HG03025 (cell line): Measurements from ENCODE around the gene LRP5.
"Not testable (repeated sequence)": the region's sequence is repeated elsewhere in the genome, so short reads cannot be mapped to it uniquely, and the experiment has no call there.

Experiments
- ATAC-seq: cut with Tn5 transposase; IDR thresholded peaks from one replicate; pipeline ENCODE4 v1.9.1; 2021; ENCODE audit warnings: mild to moderate bottlenecking, moderate library complexity; ENCODE audit not compliant: unreplicated experiment, low FRiP score

Gene LRP5

DNA sequence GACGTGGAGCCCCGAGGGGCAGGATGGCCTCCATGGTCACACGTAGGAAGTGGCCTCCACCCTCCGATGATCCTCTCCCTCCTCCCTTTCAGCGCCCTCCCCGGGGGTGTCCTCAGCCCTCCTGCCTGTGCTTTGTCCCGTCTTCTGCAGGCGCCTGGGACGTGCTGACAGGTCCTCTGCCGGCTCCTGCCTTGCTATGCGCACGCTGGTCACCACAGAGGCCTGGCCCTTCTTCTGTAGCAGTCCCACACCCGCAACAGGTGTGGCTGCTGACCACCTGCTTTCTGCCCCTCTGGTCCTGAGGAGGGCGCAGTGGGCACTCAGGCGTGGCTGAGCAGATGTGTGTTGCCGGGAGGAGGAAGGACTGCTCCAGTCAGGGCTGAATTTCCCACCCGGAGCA lies 120.5 kb downstream of the LRP5 start:
- ATAC-seq = no peak

- ATAC-seq = no peak
Measured at GRCh38 chr11:68433541-68433940, 121.2 kb downstream of the LRP5 start.

- ATAC-seq = not testable (repeated sequence)
Measured at GRCh38 chr11:68434159-68434558, 121.8 kb downstream of the LRP5 start.

DNA sequence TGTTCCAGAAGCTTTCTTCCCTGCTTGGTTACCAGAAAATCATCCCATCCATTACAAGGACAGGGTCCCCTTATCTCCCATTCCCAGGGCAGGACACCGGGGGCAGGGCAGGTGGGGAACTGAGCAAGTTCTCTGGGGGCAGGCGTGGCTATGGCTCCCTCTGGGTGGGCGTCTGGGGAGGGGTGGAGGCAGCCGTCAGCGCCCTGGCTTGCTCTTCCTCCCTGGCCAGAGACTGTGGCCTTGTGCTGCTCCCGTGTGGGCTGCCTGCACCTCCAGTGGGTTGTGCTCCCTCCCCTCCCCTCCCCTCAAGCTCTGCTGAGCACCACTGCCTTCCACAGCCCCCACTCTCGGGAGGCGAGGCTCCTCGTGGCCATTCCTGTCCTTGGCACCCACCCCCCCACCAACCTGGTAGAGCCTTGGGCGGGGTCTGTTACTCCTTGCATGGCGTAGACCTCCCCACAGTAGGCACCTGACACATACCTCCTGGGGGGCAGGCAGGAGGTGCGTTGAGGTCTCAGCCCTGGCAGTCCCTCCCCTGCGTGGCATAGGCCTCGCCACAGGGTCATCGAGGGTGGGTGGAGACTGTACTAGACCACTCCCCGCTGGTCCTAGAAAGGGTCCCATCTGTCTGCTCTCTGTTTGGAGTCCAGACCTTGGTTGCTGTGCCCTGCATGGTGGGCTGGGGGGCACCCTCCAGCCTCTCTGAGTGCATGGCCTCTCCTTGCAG lies 123.9 kb downstream of the LRP5 start:
- no peak for ATAC-seq

DNA sequence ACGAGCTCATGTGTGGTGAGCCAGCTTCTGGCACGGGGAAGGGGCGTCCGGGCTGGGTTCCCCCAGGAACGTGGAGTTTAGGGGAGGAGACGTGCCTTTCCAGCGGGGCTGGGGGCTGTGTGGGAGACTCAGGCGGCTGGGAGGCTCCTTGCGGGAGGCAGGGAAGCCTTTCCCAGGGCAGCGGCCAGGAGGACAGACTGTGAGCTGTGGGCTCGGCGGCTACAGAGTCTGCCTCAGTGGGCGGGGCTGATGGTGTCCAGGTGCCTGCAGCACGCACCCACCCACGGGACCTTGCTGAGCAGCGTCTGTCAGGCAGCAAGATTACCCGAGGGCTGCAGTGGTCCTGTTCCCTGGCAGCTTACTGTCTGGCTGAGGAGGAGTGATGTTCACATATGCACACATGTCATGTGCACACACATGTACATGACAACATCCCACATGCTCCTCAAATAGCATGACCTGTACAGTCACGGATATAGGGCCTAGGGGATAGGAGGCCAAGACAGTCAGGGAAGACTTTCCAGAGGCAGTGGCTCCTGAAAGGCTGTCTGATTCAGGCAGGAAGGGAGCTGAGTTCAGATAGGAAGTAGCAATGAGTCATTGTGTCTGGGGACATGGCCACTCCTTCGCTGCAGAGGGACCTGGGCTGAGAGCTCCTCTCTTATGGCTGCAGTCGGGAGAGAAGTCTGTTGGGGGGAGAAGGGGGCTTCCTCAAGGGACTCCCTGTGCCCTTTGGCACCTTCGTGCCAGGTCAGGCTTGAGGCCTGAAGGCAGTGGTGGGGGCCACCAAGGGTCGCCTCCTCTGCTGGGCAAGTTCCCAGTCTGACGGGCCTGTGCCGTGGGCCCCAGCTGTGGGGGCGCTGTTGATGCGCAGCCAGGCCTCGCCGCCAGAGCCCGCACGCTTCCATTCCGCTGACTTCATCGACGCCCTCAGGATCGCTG lies 124.9 kb downstream of the LRP5 start:
- no peak for ATAC-seq

- ATAC-seq = no peak
Measured at GRCh38 chr11:68437927-68438657, 125.7 kb downstream of the LRP5 start.

GRCh38 chr11:68438658-68439259 lies 126.4 kb downstream of the LRP5 start:
- ATAC-seq = no peak

- ATAC-seq = no peak
Measured at GRCh38 chr11:68439355-68440065, 127.1 kb downstream of the LRP5 start.

- no peak for ATAC-seq
Measured at GRCh38 chr11:68440224-68440623, 127.8 kb downstream of the LRP5 start.

DNA sequence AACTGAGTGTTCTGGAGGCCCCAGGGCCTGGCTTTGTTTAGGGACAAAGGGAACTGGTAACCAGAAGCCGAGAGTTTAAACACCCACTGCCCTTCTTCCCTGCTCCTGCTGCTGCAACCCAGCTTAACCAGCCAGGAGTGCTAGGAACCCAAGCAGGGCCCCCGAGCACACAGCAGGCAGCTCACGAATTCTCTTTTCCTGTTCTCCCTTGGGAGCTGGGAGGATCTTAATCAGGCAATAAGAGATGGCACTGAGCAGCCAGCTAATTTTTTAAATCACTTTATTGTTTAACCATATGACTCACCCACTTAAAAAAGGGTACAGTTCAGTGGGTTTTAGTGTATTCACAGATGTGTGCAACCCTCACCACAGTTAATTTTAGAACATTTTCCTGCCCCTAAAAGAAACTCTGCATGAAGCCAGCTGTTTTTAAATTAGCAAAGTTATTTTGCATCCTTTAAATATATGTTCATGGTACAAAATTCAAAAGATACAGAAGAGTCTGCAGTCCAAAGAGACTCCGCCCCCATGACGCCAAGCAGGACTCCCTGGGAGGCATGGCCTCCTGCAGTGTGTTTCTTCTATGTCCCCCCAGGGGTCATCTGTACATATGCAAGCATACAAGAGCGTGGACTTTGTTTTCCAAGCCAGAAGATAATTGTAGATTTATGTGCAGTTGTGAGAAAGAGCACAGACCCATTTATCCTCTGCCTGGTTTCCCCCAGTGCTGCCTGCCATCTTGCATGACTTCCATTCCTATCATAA lies 129.3 kb downstream of the LRP5 start:
- no peak for ATAC-seq

DNA sequence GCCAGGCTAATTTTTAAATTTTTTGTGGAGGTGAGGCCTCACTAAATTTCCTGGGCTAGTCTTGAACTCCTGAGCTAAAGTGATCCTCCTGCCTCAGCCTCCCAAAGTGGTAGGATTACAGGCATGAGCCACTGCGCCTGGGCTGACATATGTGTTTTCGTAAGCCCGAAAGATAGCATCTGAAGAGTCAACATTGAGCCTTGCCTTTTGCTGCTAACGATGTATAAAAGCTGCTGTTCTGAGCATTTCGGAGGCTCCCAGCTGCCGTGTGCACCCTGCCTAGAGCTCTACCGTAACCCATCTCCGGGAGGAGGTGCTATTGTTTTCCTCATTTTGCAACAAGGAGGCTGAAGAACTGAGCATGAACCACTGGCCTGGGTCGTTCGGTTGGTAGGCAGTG lies 130.0 kb downstream of the LRP5 start:
- no peak for ATAC-seq

GRCh38 chr11:68444566-68444965 lies 132.2 kb downstream of the LRP5 start:
- ATAC-seq = no peak

GRCh38 chr11:68445531-68446035 lies 133.2 kb downstream of the LRP5 start:
- ATAC-seq = no peak

DNA sequence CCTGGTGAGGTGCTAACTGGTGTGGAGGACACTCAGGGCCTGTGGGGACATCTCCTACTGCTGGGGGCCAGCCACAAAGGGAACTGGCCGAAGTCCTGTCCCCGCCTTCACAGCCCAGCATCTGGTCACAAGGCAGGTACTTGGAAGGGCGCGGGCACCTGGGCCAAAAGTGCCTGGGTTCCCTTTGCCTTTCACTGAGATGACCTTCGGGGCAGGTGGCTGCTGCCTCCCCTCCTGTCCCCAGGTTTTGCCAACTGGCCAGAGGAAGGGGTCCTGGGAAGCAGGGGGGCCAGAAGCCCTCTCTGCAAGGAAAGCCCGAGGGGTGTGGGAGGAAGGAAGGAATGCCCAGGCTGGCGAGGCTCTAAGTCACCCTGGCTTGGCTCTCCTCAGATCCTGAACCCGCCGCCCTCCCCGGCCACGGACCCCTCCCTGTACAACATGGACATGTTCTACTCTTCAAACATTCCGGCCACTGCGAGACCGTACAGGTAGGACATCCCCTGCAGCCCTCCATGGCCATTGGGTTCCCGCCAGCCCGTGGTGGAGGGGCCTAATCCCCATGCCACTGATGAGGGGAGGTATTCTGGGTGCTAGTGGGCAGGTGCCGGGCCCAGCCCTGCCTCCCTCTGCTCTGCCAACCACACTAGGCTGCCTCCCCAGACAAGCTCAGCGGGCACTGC lies 133.8 kb downstream of the LRP5 start:
- no peak for ATAC-seq

- ATAC-seq = no peak
Measured at GRCh38 chr11:68447015-68447801, 134.8 kb downstream of the LRP5 start.

- not testable (repeated sequence) for ATAC-seq
Measured at GRCh38 chr11:68447914-68448313, 135.5 kb downstream of the LRP5 start.

DNA sequence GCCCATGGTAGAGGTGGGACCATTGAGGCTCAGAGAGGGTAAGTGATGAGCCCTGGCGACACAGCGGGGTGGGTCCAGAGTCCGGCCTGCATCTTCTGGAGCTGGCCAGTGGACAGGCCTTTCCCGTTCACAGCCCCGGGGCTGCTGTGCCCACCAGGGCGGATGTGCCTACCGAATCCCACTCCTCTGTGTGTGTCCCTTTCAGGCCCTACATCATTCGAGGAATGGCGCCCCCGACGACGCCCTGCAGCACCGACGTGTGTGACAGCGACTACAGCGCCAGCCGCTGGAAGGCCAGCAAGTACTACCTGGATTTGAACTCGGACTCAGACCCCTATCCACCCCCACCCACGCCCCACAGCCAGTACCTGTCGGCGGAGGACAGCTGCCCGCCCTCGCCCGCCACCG lies 136.2 kb downstream of the LRP5 start:
- ATAC-seq = no peak

DNA sequence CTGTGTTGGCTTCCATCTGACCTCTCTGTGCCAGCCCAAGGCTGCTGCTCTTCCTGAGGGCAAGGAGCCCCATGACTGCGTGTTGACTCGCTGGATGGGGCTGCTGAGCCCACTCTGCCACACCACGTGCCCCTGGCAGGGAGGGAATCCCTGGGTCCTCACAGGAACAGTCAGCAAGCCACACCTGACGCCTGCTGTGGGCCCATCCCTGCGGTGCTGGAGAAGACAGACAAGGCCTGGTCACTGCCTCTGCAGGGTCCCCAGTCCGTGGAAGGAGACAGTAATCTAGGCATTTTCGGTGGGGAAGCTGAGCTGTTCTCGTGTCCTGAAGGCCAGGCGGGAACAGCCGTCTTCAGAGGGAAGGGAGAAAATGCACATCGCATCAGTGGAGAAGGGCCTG lies 137.6 kb downstream of the LRP5 start:
- ATAC-seq = no peak
